Activated T-helper 1 cell treated with Interleukin-2 at 50 U/mL for 16 hours (primary cell): ENCODE data around the gene DMRTC1B.
"Not testable (repeated sequence)": the region's sequence is repeated elsewhere in the genome, so short reads cannot be mapped to it uniquely, and the experiment has no call there.

Experiments used
- DNase-seq: peaks from one replicate; pipeline ENCODE4 v3.0.0-alpha.2; 2020; ENCODE audit warnings: low read depth

Gene DMRTC1B

GRCh38 chrX:72776653-72777466, at the start of gene DMRTC1B:
Gene DMRTC1B, plus strand, starts transcription at chrX:72776890. Its CDS starts 68,246 bp downstream, at chrX:72845136.
- DNase-seq = not testable (repeated sequence)

DNA sequence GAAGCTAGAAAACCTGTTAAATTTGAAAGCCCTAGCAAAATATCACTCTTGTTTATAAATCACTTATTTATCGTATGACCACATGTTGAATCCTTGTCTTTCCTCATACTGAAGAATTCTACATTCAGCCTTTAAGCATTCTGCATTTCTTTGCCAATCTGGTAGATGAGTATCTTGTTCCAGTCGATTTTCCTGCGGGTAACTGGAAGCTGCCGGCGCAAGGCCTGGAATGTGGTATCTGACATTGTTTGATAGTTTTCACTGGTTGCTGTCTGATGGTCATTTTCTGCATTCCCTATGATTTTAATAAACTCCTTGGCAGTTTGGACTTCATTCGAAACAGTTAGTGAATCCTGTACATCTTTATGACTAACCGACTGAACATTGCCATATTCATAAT, 48.8 kb upstream of the DMRTC1B start:
- DNase-seq = no peak

GRCh38 chrX:72733636-72734035, 43.1 kb upstream of the DMRTC1B start:
- DNase-seq = not testable (repeated sequence)

GRCh38 chrX:72735561-72735960, 41.1 kb upstream of the DMRTC1B start:
- DNase-seq = no peak

DNA sequence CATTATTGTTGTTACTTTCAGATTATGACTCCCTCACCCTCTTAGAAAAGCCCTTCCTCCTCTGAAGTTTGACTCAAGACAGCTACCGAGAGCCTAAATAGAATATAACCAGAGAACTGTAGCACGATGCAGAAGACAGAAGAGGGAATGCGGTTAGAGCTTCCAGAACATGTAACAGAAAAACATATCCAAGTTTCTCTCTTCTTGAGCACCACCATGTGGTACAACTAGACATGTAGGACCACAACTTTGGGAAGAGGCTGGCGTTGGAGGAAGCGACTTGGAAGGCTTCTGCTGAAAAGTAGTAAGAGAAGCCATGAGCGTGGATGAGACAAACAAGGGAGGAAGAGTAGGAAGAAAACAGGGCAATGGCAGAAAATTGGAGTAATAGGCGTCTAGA, 31.1 kb upstream of the DMRTC1B start:
- not testable (repeated sequence) for DNase-seq

GRCh38 chrX:72748545-72748944, 28.1 kb upstream of the DMRTC1B start:
- not testable (repeated sequence) for DNase-seq

GRCh38 chrX:72760454-72760853, 16.2 kb upstream of the DMRTC1B start:
- DNase-seq = not testable (repeated sequence)

DNA sequence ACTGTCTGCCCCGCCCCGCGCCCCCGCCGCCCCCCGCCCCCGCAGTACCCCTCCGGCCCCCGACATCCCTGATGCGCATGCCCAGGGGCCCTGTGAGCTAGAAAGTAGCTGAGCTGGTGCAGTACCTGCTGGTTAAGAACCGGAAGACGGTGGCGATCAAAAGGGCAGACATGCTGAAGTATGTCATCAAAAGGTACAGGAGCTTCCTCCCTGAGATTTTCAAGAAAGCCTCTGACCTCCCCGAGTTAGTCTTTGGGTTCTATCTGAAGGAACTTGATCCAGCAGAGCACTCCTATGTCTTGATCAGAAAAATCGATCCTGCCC, 739 bp downstream of the DMRTC1B start:
- DNase-seq = not testable (repeated sequence)

- DNase-seq = not testable (repeated sequence)
Observed at GRCh38 chrX:72778146-72778545, 1.5 kb downstream of the DMRTC1B start.

DNA sequence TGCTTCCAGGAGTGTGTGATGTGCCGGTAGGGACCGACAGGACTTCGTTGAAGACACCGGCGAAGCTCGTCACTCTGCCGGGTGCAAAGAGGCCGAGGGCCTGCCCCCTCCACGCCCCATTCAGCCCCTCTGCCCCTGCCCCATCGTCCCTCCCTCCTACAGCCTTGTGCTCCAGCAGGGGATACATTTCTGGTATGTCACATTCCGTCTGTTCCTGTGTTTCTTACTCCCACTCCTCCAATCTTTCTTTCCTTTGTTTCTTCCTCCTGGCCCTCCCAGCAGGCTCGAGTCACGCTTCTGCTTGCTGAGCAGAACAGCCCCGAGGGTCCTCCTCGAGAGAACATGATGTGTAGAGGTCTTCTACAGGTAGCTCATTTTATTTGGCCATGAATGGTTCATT, 5.9 kb downstream of the DMRTC1B start, which contains the start of gene FAM236B:
Gene FAM236B, minus strand, starts transcription at position 101 of the 400 bp plus-strand sequence. Its CDS starts 100 bp downstream, at position 1.
- DNase-seq = not testable (repeated sequence)

GRCh38 chrX:72783365-72783936, 6.8 kb downstream of the DMRTC1B start:
- DNase-seq = not testable (repeated sequence)

DNA sequence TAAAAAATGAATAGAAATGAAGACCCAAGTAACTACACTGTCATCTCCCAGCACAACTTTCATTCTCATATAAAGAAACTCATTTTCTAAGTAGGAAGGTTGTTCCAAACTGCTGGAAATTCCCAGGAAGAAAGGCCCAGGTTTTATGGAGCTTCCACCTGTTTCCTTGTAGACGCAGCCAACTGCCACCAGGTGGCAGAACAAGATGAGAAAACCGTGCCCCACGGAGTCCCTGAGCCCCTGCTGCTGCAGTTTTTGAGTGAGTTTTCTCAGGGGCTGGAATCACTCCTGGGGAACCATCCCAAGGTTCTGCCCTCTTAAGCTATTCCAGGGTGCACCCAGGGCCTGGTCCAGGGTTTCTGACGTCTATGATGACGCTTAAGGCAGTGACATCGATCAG, 7.3 kb downstream of the DMRTC1B start:
- DNase-seq = not testable (repeated sequence)

GRCh38 chrX:72788142-72788541, 11.5 kb downstream of the DMRTC1B start:
- DNase-seq = not testable (repeated sequence)

- not testable (repeated sequence) for DNase-seq
Observed at GRCh38 chrX:72790390-72790789, 13.7 kb downstream of the DMRTC1B start.

- DNase-seq = not testable (repeated sequence)
Observed at GRCh38 chrX:72808110-72808509, 31.4 kb downstream of the DMRTC1B start, which contains the start of gene FAM236D. Gene FAM236D, minus strand, starts transcription at chrX:72808210. Its CDS starts 100 bp downstream, at chrX:72808110.

DNA sequence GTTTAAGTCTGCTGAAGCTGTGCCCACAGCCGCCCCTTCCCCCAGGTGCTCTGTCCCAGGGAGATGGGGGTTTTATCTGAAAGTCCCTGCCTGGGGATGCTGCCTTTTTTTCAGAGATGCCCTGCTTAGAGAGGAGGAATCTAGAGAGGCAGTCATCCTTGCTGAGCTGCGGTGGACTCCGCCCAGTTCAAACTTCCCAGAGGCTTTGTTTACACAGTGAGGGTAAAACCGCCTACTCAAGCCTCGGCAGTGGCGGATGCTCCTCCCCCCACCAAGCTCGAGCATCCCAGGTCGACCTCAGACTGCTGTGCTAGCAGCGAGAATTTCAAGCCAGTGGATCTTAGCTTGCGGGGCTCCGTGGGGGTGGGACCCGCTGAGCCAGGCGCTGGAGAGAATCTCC, 54.0 kb downstream of the DMRTC1B start:
- not testable (repeated sequence) for DNase-seq

DNA sequence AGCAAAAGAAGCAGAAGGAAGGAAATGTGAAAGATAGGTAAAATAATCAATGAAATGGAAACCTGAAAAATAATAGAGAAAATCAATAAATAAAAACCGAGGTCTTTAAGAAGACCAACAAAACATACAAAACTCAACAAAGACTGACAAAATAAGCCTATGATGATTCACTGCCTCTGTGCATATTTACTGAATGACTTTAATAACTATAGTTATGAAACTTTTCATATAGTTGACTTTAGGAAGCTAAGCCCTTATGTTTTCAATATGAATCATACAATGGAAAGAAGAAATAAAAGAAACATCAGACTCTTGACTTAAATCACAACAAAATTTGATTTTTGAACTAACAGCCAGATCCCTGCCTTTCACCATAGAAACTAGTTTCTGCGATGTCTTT, 60.8 kb downstream of the DMRTC1B start:
- not testable (repeated sequence) for DNase-seq

- DNase-seq = not testable (repeated sequence)
Observed at GRCh38 chrX:72882898-72883297, 106.2 kb downstream of the DMRTC1B start.

GRCh38 chrX:72889740-72890139, 113.0 kb downstream of the DMRTC1B start:
- DNase-seq = not testable (repeated sequence)
